T-helper 2 cell treated with Interferon-gamma antibody and Interleukin-4, amounts not matched to agents 5 μg/mL and 100 μg/mL, for 36 hours (primary cell): ENCODE measurements around the gene TMEM14C.

Source experiments
- DNase-seq: peaks from one replicate; pipeline ENCODE4 v3.0.0; 2021; ENCODE audit warnings: low spot score
- H3K27ac Mint-ChIP-seq: one replicate; pipeline ENCODE4 v1.8.0; 2021; ENCODE audit warnings: mild to moderate bottlenecking, mixed read lengths
- H3K27me3 Mint-ChIP-seq: one replicate; pipeline ENCODE4 v1.8.0; 2021; ENCODE audit warnings: low read depth, mixed read lengths
- H3K36me3 Mint-ChIP-seq: one replicate; pipeline ENCODE4 v1.8.0; 2021; ENCODE audit warnings: low read depth, mixed read lengths
- H3K4me1 Mint-ChIP-seq: one replicate; pipeline ENCODE4 v1.8.0; 2021; ENCODE audit warnings: low read depth, mixed read lengths
- H3K4me3 Mint-ChIP-seq: one replicate; pipeline ENCODE4 v1.8.0; 2022; ENCODE audit warnings: mild to moderate bottlenecking, moderate library complexity, mixed read lengths
- H3K9me3 Mint-ChIP-seq: one replicate; pipeline ENCODE4 v1.8.0; 2021; ENCODE audit warnings: mixed read lengths

The TMEM14C gene

DNA sequence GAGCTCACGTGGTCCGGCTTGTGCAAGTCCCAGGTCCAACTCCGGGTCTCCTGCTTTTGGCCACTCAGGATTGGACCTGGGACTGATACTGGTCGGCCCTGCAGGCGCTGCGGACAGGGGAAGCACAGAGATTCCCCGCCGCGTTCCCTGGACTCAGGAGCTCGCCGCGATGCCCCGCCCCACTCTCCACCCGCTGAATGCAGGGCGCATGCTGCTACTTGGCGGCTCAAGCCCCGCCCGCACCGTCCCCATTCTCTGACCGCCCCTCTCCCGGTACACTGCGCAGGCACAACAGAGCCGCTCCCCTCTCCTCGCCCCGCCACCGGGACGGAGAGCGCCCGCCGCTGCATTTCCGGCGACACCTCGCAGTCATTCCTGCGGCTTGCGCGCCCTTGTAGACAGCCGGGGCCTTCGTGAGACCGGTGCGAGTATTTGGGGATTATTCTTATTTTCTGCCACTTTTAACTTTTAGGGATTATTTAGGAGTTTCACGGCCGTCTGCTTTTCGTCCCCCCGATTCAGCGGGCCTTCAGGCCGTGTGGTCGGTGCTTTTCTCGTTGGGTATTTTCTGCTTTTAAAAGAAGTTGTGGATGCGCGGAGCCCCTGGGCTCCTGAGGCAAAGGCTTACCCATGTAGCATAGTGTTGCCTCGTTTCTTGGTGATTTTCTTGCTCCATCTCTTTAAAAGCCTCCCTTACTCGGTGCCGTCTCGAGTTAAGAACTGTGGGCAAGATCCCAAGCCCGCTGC, at the start of gene TMEM14C:
Gene TMEM14C (plus strand): TSS at position 251 of the 747 bp plus-strand sequence. CDS start 1,544 bp downstream, outside the sequence.
- Mint-ChIP-seq H3K27me3 (no peaks in the 10 kb centered on the region), H3K9me3 (peaks cover 13% of the 10 kb centered on the region), H3K27ac (peak within 1 kb of the TSS; percentile 91), H3K36me3 (peaks cover 24% of the 10 kb centered on the region), H3K4me3 (peak within 1 kb of the TSS; percentile 97), H3K4me1 (peaks cover 44% of the 10 kb centered on the region)
- DNase-seq, result peak; percentile 95

DNA sequence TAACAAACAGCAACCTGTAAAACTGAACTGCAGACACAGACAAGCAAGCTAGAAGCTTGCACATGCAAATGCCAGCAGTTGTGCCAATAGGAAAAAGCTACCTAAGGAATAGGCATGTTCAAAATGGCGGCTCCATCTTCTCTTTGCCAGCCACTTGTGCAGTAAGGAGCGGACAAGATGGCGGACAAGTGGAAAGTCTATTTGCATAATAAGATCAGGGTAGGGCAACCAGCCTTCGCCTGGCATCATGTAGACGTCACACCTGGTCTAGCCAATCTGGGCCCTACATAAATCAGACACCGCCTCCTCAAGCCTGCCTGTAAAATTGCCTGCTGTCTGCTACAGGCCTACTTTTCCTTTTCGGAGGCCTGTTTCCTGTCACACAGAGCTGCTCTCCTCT, 46.5 kb upstream of the TMEM14C start:
- H3K27me3 Mint-ChIP-seq, result peaks cover 5% of the 10 kb centered on the region
- no peak overlapping the region for H3K27ac Mint-ChIP-seq
- H3K36me3 Mint-ChIP-seq, result no peaks in the 10 kb centered on the region

DNA sequence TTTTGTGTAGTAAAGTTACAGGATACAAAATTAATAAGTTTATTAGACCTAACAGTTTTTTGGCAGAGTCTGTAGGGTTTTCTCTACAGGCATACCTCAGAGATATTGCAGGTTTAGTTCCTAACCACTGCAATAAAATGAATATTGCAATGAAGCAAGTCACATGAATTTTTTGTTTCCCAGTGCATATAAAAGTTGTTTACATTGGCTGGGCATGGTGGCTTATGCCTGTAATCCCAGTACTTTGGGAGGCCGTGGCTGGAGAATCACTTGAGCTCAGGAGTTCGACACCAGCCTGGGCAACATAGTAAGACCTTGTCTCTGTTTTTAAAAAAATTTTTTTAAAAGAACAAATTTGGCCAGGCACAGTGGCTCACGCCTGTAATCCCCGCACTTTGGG, 44.4 kb upstream of the TMEM14C start:
- H3K9me3 Mint-ChIP-seq, result no peaks in the 10 kb centered on the region
- no peaks in the 10 kb centered on the region for H3K36me3 Mint-ChIP-seq
- peaks cover 16% of the 10 kb centered on the region for H3K4me1 Mint-ChIP-seq
- no peak overlapping the region for H3K27ac Mint-ChIP-seq
- H3K27me3 Mint-ChIP-seq, result peaks cover 3% of the 10 kb centered on the region
- DNase-seq, result no peak
- H3K4me3 Mint-ChIP-seq, result no peak overlapping the region

More for the DNA sequence above, 46.5 kb upstream of the TMEM14C start:
- H3K4me3 Mint-ChIP-seq, result no peak overlapping the region
- H3K4me1 Mint-ChIP-seq, result peaks cover 3% of the 10 kb centered on the region
- H3K9me3 Mint-ChIP-seq, result no peaks in the 10 kb centered on the region
- no peak for DNase-seq

DNA sequence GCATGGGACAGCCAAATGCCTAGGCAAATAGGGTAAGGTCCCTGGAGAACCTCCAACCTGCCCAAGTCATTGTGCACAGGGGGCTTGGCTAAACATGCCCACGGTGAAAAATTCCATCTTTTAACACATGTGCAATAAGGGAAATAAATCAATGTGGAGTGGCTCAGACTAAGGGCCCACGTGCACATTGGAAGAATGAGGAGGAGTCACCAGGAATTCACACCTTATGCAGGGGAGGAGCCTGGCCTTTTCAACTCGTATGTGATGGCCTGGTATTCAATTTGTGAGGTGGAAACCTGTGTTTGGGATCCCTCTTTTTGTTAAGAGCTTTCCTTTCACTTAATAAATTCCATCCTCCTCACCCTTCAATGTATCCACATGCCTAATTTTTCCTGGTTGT, 41.1 kb upstream of the TMEM14C start:
- Mint-ChIP-seq H3K4me3 (no peak overlapping the region), H3K36me3 (no peaks in the 10 kb centered on the region), H3K9me3 (no peaks in the 10 kb centered on the region), H3K27me3 (peaks cover 1% of the 10 kb centered on the region), H3K4me1 (peaks cover 29% of the 10 kb centered on the region), H3K27ac (no peak overlapping the region)
- no peak for DNase-seq

DNA sequence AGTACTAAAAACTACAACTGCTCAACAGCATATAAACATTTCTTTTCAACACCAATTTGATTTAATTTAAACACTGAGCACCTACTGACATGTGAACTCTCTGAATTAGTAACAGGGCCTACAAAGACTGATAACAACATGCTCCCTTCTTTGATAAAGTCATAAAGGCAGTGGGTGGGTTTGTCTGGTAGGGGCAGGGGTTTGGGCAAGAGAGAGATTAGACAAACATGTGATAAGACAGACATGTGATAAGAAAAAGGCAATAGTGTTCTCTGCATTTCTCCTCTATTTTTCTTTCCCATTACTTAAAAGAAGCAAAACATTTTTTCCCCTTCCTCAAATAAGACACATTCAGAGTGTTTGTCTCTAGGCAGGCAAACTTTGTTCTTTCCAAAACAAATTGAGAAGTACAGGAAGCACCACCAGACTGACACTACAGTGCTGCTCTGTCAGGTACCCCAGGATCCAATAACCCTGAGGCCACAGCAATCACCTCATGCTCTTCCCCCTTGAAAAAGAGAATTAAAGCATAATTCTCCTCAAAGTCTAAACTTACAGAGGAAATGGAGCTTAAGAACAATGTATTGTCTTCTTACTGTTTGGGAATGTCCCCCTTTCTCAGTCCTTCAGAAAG, 40.4 kb upstream of the TMEM14C start:
- Mint-ChIP-seq H3K4me1 (peaks cover 29% of the 10 kb centered on the region), H3K9me3 (no peaks in the 10 kb centered on the region), H3K27me3 (peaks cover 3% of the 10 kb centered on the region), H3K4me3 (no peak overlapping the region), H3K27ac (no peak overlapping the region), H3K36me3 (no peaks in the 10 kb centered on the region)
- DNase-seq, result no peak

DNA sequence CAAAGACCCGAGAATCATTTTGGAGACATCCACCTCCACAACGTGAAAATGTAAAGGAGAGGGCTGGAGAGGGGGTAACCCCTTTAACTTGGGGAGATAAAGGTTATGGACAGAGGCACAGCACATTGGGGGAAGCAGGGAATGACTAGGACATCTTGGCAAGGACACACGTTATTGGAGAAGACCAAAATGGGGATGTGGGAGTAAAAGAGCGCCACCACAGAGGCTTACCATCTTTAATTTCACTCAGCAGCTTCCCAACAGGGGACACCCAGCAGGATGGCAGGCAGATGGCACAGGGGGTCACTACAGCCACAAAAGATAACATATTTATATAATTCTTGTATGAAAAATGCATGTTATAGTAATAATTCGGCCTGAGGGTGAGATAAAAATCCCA, 38.3 kb upstream of the TMEM14C start:
- DNase-seq, result no peak
- H3K27ac Mint-ChIP-seq, result no peak overlapping the region
- H3K9me3 Mint-ChIP-seq, result no peaks in the 10 kb centered on the region
- H3K36me3 Mint-ChIP-seq, result no peaks in the 10 kb centered on the region
- no peak overlapping the region for H3K4me3 Mint-ChIP-seq
- H3K27me3 Mint-ChIP-seq, result peaks cover 6% of the 10 kb centered on the region
- peaks cover 27% of the 10 kb centered on the region for H3K4me1 Mint-ChIP-seq

DNA sequence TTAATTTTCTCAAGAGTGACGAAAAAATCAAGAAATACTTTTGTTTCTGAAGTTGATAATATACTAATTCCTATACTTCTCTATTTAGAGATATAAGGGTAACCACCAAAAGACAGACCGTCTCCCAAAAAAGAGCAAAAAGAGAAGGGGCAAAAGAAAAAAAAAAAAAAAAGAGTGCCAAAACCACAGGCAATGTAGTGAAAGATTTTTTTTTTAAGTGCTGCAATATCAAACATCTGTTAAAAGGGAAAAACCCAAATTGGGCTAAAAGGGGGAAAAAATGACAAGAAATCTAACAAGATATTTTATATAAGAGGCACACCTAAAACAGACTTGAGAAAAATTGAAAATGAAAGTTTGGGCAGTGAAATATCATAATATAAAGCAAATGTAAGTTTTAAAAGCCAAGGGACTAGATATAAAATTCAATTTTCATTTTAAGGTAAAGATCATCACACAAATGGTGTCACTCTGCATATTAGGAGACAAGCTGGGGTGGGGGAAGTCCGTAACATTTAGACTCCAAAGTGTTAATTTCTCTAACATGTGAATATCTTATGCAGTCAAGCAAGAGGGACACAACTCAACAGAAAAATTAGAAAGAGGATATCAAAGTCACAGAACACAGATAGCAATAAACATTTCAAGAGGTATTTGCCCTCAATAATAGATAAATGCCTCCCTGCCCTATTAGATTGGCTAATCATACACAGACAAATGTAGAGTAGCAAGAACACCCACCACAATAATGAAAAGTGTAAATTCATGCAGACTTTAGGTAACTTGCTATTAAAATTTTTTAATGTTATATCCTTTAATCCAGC, 37.6 kb upstream of the TMEM14C start:
- H3K9me3 Mint-ChIP-seq, result no peaks in the 10 kb centered on the region
- H3K27ac Mint-ChIP-seq, result no peak overlapping the region
- no peaks in the 10 kb centered on the region for H3K36me3 Mint-ChIP-seq
- peaks cover 6% of the 10 kb centered on the region for H3K27me3 Mint-ChIP-seq
- H3K4me1 Mint-ChIP-seq, result peaks cover 27% of the 10 kb centered on the region
- no peak overlapping the region for H3K4me3 Mint-ChIP-seq
- no peak for DNase-seq

DNA sequence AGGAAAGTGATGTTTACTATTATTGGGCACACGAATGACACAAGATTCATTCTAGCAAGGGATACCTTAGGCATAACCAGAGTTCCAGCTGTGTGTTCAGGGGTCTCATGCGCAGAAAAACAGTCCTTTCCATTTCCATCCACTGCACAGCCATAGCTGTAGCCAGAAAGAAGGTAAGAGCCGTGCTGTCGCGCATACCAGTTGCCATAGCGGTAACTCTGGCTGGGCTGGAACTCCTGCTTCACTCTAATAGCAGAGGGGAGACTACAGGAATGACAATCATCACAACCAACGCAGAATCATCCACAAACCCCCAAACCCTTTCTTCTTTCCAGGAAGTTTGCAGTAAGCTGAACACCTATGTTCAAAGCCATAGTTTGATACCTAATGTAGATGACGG, 36.0 kb upstream of the TMEM14C start:
- H3K9me3 Mint-ChIP-seq, result no peaks in the 10 kb centered on the region
- H3K27me3 Mint-ChIP-seq, result peaks cover 6% of the 10 kb centered on the region
- peaks cover 27% of the 10 kb centered on the region for H3K4me1 Mint-ChIP-seq
- H3K4me3 Mint-ChIP-seq, result no peak overlapping the region
- no peak for DNase-seq
- H3K27ac Mint-ChIP-seq, result no peak overlapping the region
- no peaks in the 10 kb centered on the region for H3K36me3 Mint-ChIP-seq

DNA sequence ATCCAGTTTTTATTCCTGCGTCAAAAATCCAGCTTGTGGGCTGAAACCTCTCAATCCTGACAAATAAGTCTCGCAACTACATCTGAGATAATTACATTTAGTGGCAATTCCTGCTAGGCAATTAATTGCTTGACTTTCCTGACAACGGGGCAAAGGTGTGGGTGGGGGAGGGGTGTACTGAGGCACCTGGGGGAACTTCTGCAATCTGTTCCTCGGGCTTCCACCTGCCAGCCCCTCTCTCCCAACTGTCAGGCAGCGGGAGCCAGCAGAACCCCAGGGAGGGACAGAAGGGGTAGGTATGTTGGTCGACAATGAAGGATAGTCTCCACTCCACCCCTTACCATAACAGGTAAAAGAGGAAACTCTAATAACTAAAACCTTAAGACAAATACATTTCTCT, 35.3 kb upstream of the TMEM14C start:
- Mint-ChIP-seq H3K4me3 (no peak overlapping the region), H3K36me3 (no peaks in the 10 kb centered on the region), H3K27me3 (peaks cover 6% of the 10 kb centered on the region), H3K4me1 (peaks cover 21% of the 10 kb centered on the region), H3K27ac (no peak overlapping the region), H3K9me3 (no peaks in the 10 kb centered on the region)
- no peak for DNase-seq

DNA sequence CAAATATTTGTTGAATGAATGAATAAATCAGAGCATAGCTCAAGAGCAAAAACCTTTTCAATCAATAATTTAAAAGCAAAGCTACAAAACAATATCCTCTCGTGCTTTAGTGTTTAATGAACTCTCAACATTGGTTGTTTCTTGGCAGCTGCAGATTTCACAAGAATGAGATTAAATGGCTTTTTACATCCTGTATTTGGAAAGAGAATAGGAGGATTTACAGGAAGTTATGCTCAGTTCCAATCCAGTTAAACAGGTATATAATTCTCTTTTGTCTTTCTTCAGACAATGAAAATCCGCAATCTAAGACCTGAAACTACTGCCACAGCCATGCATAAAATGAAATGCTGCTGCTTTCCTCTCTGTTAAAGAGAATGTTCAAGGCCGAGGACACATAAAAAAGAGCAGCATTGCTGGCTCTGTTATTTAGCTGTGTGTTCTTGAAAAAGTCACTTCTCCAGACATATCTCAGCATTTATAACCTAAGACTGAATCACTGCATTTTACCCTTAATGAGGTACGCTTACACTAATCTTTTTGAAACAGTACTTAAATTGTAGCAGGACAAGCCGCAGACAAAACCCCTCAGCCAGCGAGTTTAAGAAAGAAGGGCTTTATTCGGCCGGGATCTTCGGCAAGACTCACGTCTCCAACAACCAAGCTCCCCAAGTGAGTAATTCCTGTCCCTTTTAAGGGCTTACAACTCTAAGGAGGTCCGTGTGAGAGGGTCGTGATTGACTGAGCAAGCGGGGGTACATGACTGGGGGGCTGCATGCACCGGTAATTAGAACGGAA, 32.0 kb upstream of the TMEM14C start:
- Mint-ChIP-seq H3K4me3 (no peak overlapping the region), H3K27me3 (peaks cover 6% of the 10 kb centered on the region), H3K27ac (no peak overlapping the region), H3K36me3 (peaks cover 3% of the 10 kb centered on the region), H3K4me1 (peaks cover 14% of the 10 kb centered on the region), H3K9me3 (no peaks in the 10 kb centered on the region)
- DNase-seq, result no peak

DNA sequence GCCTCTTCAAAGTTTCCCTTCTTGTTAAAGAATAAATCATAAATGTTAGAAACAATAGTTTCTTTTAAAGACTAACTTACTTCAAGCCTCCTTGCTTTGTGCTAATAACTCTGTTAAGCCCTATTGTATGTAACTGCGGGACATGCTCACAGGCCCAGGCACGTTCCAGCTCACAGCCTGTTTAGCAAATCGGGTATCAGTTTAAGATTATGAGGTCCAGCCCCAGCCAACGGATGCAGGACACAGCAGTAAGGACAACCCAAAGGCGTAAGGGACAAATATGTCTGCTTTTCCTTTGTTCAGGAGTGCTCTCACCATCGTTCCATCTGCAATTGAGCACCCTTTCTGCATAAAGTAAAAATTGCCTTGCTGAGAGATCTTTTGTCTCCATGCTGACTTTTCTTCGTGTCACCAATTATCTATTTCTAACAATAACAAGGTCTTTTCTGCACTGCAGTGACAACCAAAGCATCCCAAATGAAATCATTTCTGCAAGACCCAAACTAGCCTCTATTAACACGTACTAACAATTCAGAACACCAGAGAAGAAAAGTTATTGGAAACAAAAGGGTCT, 29.8 kb upstream of the TMEM14C start:
- Mint-ChIP-seq H3K27ac (peak overlapping the region; percentile 76), H3K4me1 (peaks cover 26% of the 10 kb centered on the region), H3K27me3 (peaks cover 3% of the 10 kb centered on the region), H3K9me3 (no peaks in the 10 kb centered on the region), H3K4me3 (peak overlapping the region; percentile 89), H3K36me3 (peaks cover 11% of the 10 kb centered on the region)
- DNase-seq, result no peak

DNA sequence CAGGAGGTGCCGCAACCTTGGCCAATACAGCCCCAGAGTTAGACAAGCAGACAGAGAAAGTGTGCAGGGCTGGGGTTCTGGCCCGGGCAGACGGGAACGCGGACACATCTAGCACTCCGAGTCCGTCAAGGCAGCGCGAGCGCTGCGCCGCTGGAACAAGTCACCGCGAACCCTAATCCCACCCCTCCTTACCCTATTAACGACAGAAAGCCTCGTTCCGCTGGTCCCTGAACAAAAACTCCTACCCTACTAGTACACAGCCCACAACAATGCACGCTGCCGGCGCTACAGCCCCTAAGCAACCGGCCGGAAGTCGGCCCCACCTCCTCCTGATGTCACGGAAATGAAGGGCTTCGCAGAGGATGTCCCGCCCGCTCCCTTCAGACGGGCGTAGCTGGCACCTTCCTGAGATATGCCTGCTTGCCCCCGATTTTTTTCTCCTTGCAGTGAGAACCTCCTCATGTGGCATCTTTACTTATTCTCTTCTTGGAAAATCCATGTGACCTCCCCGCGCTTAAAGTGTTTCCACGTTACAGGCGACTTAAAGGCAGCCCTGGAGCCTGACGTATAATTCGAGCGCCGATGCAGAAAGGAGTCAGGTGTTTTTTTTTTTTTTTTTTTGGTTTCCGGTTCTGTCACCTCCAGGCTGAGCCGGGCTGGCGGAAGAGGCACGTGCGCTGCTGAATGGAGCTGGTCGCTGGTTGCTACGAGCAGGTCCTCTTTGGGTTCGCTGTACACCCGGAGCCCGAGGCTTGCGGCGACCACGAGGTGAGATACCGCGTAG, 28.4 kb upstream of the TMEM14C start, which contains the start of the genes C6orf52 and PAK1IP1:
Gene C6orf52 (minus strand): TSS at position 315 of the 784 bp plus-strand sequence. CDS start 7,066 bp downstream, outside the sequence.
Gene PAK1IP1 (plus strand): TSS at position 671 of the 784 bp plus-strand sequence. CDS start 14 bp downstream, at position 685.
- Mint-ChIP-seq H3K4me1 (peaks cover 26% of the 10 kb centered on the region), H3K4me3 (peak within 1 kb of the TSS; percentile 89), H3K27me3 (no peaks in the 10 kb centered on the region), H3K27ac (peak within 1 kb of the TSS; percentile 100), H3K9me3 (no peaks in the 10 kb centered on the region), H3K36me3 (peaks cover 21% of the 10 kb centered on the region)
- DNase-seq, result peak; percentile 91
